Loucy (cell line): ENCODE results near the gene IKZF5.

Source experiments
- H2AFZ ChIP-seq: fragments of 200-600 bp; sonication (generic); 2 replicates; pipeline ENCODE4 v1.6.0; 2016; ENCODE audit warnings: antibody characterized with exemption, mild to moderate bottlenecking, low read length, moderate library complexity
- H3F3A ChIP-seq: fragments of 200-600 bp; 2 replicates; pipeline ENCODE4 v1.6.0; 2016; ENCODE audit warnings: antibody characterized with exemption, low read depth, mild to moderate bottlenecking
- H3K27me3 ChIP-seq: fragments of 200-600 bp; sonication (generic); 2 replicates; pipeline ENCODE4 v1.6.1; 2014; ENCODE audit warnings: low read length, mild to moderate bottlenecking; ENCODE audit not compliant: insufficient read depth, poor library complexity, severe bottlenecking
- H3K36me3 ChIP-seq: fragments of 200-600 bp; sonication (generic); 2 replicates; pipeline ENCODE4 v1.6.1; 2016; ENCODE audit warnings: low read length; ENCODE audit not compliant: insufficient read depth
- H3K4me1 ChIP-seq: fragments of 200-600 bp; sonication (generic); 2 replicates; pipeline ENCODE4 v1.5.1; 2014; ENCODE audit warnings: low read length, mild to moderate bottlenecking; ENCODE audit not compliant: insufficient read depth, poor library complexity, severe bottlenecking
- H3K4me2 ChIP-seq: fragments of 200-600 bp; sonication (generic); 2 replicates; pipeline ENCODE4 v1.6.0; 2014; ENCODE audit warnings: antibody characterized with exemption, low read length, low read depth, mild to moderate bottlenecking; ENCODE audit not compliant: poor library complexity, severe bottlenecking
- H3K4me3 ChIP-seq: fragments of 200-600 bp; sonication (generic); 2 replicates; pipeline ENCODE4 v1.5.1; 2014; ENCODE audit warnings: low read length, mild to moderate bottlenecking, mixed read lengths; ENCODE audit not compliant: poor library complexity, severe bottlenecking
- H3K79me2 ChIP-seq: fragments of 200-600 bp; sonication (generic); 2 replicates; pipeline ENCODE4 v1.6.1; 2014; ENCODE audit warnings: low read length; ENCODE audit not compliant: insufficient read depth
- H3K9ac ChIP-seq: fragments of 200-600 bp; sonication (generic); 2 replicates; pipeline ENCODE4 v1.6.0; 2014; ENCODE audit warnings: mild to moderate bottlenecking, low read depth, low read length, moderate library complexity; ENCODE audit not compliant: poor library complexity, severe bottlenecking
- H3K9me2 ChIP-seq: fragments of 200-600 bp; sonication (generic); replicated peaks from 2 replicates; pipeline ENCODE4 v1.6.1; 2016; ENCODE audit warnings: low read depth, low read length, mixed read lengths
- H3K9me3 ChIP-seq: fragments of 200-600 bp; sonication (generic); 2 replicates; pipeline ENCODE4 v1.6.1; 2014; ENCODE audit warnings: mild to moderate bottlenecking, antibody characterized with exemption, low read length, low read depth; ENCODE audit not compliant: insufficient read depth
- H4K20me1 ChIP-seq: fragments of 200-600 bp; sonication (generic); 2 replicates; pipeline ENCODE4 v1.6.0; 2014; ENCODE audit warnings: antibody characterized with exemption, low read length, mild to moderate bottlenecking; ENCODE audit not compliant: insufficient read depth, poor library complexity, severe bottlenecking
- EZH2phosphoT487 ChIP-seq: fragments of 200-600 bp; IDR thresholded peaks from 2 replicates; pipeline ENCODE4 v1.6.1; 2018; ENCODE audit warnings: antibody characterized with exemption, mild to moderate bottlenecking, moderate library complexity, borderline replicate concordance
- TF ChIP-seq, protein P1 (sequence below): fragments of 200-600 bp; sonication (generic); conservative IDR thresholded peaks from 2 replicates; pipeline ENCODE4 v1.5.1; 2014; ENCODE audit warnings: mild to moderate bottlenecking, antibody characterized with exemption, low read length

The IKZF5 gene

DNA sequence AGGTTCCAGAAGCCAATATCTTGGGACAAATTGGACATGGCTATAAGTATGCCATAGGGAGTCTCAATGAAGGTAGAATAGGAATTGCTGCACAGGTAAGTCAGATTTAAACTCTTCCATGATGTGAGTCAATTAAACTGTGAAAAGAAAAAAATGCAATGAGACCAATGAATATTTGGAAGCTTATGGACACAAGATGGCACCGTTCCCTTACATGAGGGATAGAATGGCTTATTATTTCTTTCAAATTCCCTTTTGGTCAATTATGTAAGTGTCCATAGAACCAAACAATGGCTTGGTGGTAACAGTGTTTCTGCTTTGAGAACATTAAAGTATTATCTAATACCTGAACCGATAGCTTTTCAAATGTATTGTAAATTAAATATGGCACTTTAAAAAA lies 35.8 kb upstream of the IKZF5 start:
- Histone ChIP-seq H3K79me2 (no peaks in the 10 kb centered on the region), H2AFZ (no peak overlapping the region), H3K27me3 (no peaks in the 10 kb centered on the region), H3F3A (no peaks in the 10 kb centered on the region), H3K4me1 (no peaks in the 10 kb centered on the region), H3K9me2 (no peaks in the 10 kb centered on the region), H3K9me3 (no peaks in the 10 kb centered on the region), H3K4me3 (no peak overlapping the region), H4K20me1 (no peaks in the 10 kb centered on the region), H3K36me3 (no peaks in the 10 kb centered on the region), H3K9ac (no peak overlapping the region), H3K4me2 (no peak overlapping the region)
- TF ChIP-seq, protein P1, sequence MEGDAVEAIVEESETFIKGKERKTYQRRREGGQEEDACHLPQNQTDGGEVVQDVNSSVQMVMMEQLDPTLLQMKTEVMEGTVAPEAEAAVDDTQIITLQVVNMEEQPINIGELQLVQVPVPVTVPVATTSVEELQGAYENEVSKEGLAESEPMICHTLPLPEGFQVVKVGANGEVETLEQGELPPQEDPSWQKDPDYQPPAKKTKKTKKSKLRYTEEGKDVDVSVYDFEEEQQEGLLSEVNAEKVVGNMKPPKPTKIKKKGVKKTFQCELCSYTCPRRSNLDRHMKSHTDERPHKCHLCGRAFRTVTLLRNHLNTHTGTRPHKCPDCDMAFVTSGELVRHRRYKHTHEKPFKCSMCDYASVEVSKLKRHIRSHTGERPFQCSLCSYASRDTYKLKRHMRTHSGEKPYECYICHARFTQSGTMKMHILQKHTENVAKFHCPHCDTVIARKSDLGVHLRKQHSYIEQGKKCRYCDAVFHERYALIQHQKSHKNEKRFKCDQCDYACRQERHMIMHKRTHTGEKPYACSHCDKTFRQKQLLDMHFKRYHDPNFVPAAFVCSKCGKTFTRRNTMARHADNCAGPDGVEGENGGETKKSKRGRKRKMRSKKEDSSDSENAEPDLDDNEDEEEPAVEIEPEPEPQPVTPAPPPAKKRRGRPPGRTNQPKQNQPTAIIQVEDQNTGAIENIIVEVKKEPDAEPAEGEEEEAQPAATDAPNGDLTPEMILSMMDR = peak; percentile 54
- no peak for TF ChIP-seq EZH2phosphoT487

DNA sequence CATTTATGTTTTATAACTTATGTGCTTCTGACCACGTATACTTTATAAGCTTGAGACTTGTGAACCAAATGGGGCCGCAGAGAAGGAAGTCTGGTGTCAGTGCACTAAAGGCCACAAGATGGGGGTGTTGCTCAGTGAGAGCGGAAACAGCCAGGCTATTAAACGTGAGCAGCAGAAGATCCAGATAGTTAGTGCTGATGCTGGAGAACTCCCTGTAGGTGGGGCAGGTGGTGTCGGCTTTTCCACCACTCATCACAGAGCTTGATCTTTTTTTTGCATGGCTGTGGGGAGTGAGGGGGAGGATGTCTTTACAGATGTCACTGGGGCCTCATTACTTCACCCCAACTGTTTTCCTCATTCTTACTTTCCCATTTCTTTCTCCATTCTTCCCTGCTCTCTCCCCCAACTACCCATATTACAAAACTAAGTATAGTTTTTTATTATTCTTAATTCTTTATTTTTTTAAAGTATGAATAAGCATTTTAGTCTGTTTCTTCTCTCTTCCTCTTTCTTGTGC lies 34.9 kb upstream of the IKZF5 start:
- Histone ChIP-seq H3K79me2 (no peaks in the 10 kb centered on the region), H3K9me2 (no peaks in the 10 kb centered on the region), H3K9me3 (no peaks in the 10 kb centered on the region), H3K27me3 (no peaks in the 10 kb centered on the region), H3K9ac (no peak overlapping the region), H3K36me3 (no peaks in the 10 kb centered on the region), H3K4me1 (no peaks in the 10 kb centered on the region), H3K4me3 (no peak overlapping the region), H3K4me2 (no peak overlapping the region), H3F3A (no peaks in the 10 kb centered on the region), H2AFZ (no peak overlapping the region), H4K20me1 (no peaks in the 10 kb centered on the region)
- TF ChIP-seq EZH2phosphoT487 = no peak
- TF ChIP-seq, protein P1 = peak; percentile 87

DNA sequence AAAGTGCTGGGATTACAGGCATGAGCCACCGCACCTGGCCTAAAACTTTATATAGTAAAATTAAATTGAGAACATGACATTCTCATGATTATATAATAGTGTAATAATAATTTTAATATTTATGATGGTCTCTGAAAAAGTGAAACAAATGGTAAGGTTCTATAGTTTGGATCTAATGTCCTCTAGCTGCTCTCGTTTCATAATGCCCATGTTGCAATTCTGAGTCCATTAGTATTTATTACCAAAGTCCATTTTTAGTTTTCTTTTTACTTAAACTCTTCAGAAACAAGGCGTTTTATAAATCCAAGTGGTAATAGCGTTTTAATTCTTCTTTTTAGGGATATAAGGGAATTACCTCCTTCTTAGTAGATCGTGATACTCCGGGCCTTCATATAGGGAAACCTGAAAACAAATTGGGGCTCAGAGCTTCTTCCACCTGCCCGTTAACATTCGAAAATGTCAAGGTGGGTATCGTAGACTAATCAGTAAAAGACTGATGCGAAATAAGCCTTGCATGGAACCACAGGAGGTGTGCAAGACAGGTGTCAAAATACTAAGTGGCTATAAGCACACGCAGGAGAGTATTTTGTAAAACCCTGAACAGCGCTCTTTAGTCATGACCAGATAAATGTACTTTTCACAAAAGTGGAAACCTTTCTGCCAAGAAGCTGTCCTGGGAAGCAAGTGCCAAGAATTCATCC lies 34.3 kb upstream of the IKZF5 start:
- Histone ChIP-seq H3K79me2 (no peaks in the 10 kb centered on the region), H4K20me1 (no peaks in the 10 kb centered on the region), H3K4me2 (no peak overlapping the region), H3F3A (no peaks in the 10 kb centered on the region), H3K9me2 (no peaks in the 10 kb centered on the region), H3K36me3 (no peaks in the 10 kb centered on the region), H3K4me3 (no peak overlapping the region), H3K4me1 (no peaks in the 10 kb centered on the region), H3K9ac (no peak overlapping the region), H2AFZ (no peak overlapping the region), H3K9me3 (no peaks in the 10 kb centered on the region), H3K27me3 (no peaks in the 10 kb centered on the region)
- TF ChIP-seq, protein P1 = no peak
- TF ChIP-seq EZH2phosphoT487 = no peak
